PC-9 (cell line): ENCODE measurements around the gene KAT7. TPM values are rescaled to one million over a fixed set of nuclear protein-coding genes. Genes with fewer than 3 reads are reported as not detected.

Experiments used
- BruUV-seq: library from RNA; stranded (reverse); fragments of 400-500 nt; replicated peaks from 2 replicates; lab custom pipeline; 2021; lab: Mats Ljungman, UMichigan
- CTCF ChIA-PET: fragments of 300-600 bp; sonication (Branson Sonifier 250); formaldehyde crosslinking; loops from one replicate; lab custom pipeline; 2022; ENCODE audit warnings: antibody characterized with exemption; lab: Charles Lee
- POLR2A ChIA-PET: fragments of 300-600 bp; sonication (Branson Sonifier 250); formaldehyde crosslinking; loops from one replicate; lab custom pipeline; 2022; ENCODE audit warnings: antibody characterized with exemption; ENCODE audit not compliant: unreplicated experiment; lab: Charles Lee
- DNase-seq, 2 experiments: peaks; one replicate each; pipeline versions ENCODE4 v3.0.0 to v3.0.0-alpha.2; 2015 to 2022; ENCODE audit warnings: mixed read lengths in 1 of 2
- H2AFZ ChIP-seq: fragments of 200-600 bp; sonication (generic); 2 replicates; pipeline ENCODE4 v1.8.1; 2017; ENCODE audit warnings: antibody characterized with exemption
- H3F3A ChIP-seq: fragments of 200-600 bp; sonication (generic); 2 replicates; pipeline ENCODE4 v1.8.1; 2017; ENCODE audit warnings: antibody characterized with exemption, mild to moderate bottlenecking, low read depth; ENCODE audit not compliant: insufficient read depth
- H3K27ac ChIP-seq: fragments of 200-600 bp; sonication (generic); 2 replicates; pipeline ENCODE4 v1.6.1; 2016; ENCODE audit warnings: mixed run types
- H3K27me3 ChIP-seq: fragments of 200-600 bp; sonication (generic); 2 replicates; pipeline ENCODE4 v1.6.1; 2016; ENCODE audit warnings: low read depth, mixed run types; ENCODE audit not compliant: insufficient read depth
- H3K36me3 ChIP-seq: fragments of 200-600 bp; sonication (generic); 2 replicates; pipeline ENCODE4 v1.6.1; 2016; ENCODE audit warnings: low read depth, mixed run types
- H3K4me1 ChIP-seq: fragments of 200-600 bp; sonication (generic); replicated peaks from 2 replicates; pipeline ENCODE4 v1.6.1; 2016; ENCODE audit warnings: mixed run types; ENCODE audit not compliant: insufficient read depth
- H3K4me2 ChIP-seq: fragments of 200-600 bp; sonication (generic); 2 replicates; pipeline ENCODE4 v1.6.1; 2017; ENCODE audit warnings: mixed run types
- H3K4me3 ChIP-seq: fragments of 200-600 bp; sonication (generic); 2 replicates; pipeline ENCODE4 v1.6.1; 2016; ENCODE audit warnings: mixed run types
- H3K79me2 ChIP-seq: fragments of 200-600 bp; sonication (generic); 2 replicates; pipeline ENCODE4 v1.6.1; 2017; ENCODE audit warnings: low read depth, mixed run types
- H3K9me2 ChIP-seq: fragments of 200-600 bp; sonication (generic); 2 replicates; pipeline ENCODE4 v1.8.1; 2017; ENCODE audit warnings: mild to moderate bottlenecking; ENCODE audit not compliant: insufficient read depth
- H3K9me3 ChIP-seq: fragments of 200-600 bp; sonication (generic); 2 replicates; pipeline ENCODE4 v1.8.1; 2016; ENCODE audit warnings: low read depth; ENCODE audit not compliant: insufficient read depth
- H4K20me1 ChIP-seq: fragments of 200-600 bp; sonication (generic); 2 replicates; pipeline ENCODE4 v1.8.1; 2017; ENCODE audit not compliant: insufficient read depth
- EZH2 ChIP-seq: fragments of 200-600 bp; sonication (generic); IDR thresholded peaks from 2 replicates; pipeline ENCODE4 v1.8.0; 2017; ENCODE audit warnings: antibody characterized with exemption, low read depth
- intact Hi-C: fragments of 100-400 bp; cut with micrococcal nuclease; formaldehyde crosslinking; loops from one replicate; pipeline ENCODE4 v1.10.0; 2022; ENCODE audit not compliant: unreplicated experiment
- total RNA-seq: library from RNA; stranded (reverse); gene quantifications from 2 replicates; pipeline ENCODE4 v1.2.3, GENCODE V29; 2021
- TF ChIP-seq, protein P1 (sequence below): fragments of 200-600 bp; sonication (generic); conservative IDR thresholded peaks from 2 replicates; pipeline ENCODE4 v1.6.1; 2017; ENCODE audit warnings: mixed run types, antibody characterized with exemption, mild to moderate bottlenecking, moderate library complexity

The KAT7 gene
- total RNA-seq, 1 experiment from 2014 or later = 57.0 TPM

DNA sequence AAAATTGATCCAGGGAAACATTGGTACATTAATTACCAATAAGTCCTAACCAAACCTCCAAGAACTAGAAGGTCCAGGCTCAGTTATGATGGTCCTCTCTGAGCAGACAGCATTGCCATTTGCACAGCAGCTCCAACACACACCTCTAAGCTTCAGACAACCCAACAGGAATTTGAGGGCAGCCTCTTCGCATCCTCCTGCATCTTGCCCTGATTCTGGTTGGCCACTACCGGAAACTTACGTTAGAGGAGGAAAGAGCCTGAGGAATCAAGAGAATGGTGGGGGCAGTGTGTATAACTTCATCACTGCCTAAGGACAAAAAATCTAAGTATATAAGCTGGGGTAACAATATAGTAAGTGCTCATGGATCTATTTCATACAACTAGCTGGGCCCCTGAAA, 40.3 kb upstream of the KAT7 start:
- Histone ChIP-seq H3K79me2 (no peaks in the 10 kb centered on the region), H3K9me3 (no peaks in the 10 kb centered on the region), H3F3A (no peaks in the 10 kb centered on the region), H3K9me2 (no peaks in the 10 kb centered on the region), H2AFZ (no peak overlapping the region), H3K4me2 (no peak overlapping the region), H3K27me3 (no peaks in the 10 kb centered on the region), H3K27ac (no peak overlapping the region), H3K4me3 (no peak overlapping the region), H4K20me1 (no peaks in the 10 kb centered on the region), H3K4me1 (no peaks in the 10 kb centered on the region), H3K36me3 (no peaks in the 10 kb centered on the region)
- ChIA-PET CTCF (no interaction called here), POLR2A (no interaction called here)
- TF ChIP-seq, protein P1, sequence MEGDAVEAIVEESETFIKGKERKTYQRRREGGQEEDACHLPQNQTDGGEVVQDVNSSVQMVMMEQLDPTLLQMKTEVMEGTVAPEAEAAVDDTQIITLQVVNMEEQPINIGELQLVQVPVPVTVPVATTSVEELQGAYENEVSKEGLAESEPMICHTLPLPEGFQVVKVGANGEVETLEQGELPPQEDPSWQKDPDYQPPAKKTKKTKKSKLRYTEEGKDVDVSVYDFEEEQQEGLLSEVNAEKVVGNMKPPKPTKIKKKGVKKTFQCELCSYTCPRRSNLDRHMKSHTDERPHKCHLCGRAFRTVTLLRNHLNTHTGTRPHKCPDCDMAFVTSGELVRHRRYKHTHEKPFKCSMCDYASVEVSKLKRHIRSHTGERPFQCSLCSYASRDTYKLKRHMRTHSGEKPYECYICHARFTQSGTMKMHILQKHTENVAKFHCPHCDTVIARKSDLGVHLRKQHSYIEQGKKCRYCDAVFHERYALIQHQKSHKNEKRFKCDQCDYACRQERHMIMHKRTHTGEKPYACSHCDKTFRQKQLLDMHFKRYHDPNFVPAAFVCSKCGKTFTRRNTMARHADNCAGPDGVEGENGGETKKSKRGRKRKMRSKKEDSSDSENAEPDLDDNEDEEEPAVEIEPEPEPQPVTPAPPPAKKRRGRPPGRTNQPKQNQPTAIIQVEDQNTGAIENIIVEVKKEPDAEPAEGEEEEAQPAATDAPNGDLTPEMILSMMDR = no peak
- no peak for TF ChIP-seq EZH2
- intact Hi-C loops = no loop called here
- no peak for DNase-seq
- BruUV-seq = no TSS peak

DNA sequence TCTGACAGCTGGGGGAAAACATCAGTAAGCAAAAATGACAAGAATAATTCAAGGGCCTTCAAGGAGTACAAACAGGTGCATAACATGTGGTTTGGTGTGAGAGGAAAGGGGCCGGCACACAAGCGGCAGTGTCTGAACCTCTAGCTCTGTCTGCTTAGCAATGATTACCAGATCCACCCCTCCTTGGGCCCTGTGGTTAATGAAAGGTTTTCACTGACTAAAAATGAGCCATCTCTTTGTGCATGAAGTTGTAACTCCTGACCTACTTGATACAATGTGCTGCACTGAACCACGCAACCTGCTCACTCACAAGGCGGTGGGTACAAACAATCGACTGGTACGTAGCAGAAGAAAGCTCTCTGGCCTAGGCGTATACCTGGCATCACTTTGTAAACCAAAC, 39.7 kb upstream of the KAT7 start:
- POLR2A ChIA-PET = no interaction called here
- Histone ChIP-seq H3F3A (no peaks in the 10 kb centered on the region), H3K4me2 (no peak overlapping the region), H3K4me1 (no peaks in the 10 kb centered on the region), H3K27me3 (no peaks in the 10 kb centered on the region), H3K9me2 (no peaks in the 10 kb centered on the region), H3K36me3 (no peaks in the 10 kb centered on the region), H3K27ac (no peak overlapping the region), H2AFZ (no peak overlapping the region), H3K4me3 (no peak overlapping the region), H3K79me2 (no peaks in the 10 kb centered on the region), H3K9me3 (no peaks in the 10 kb centered on the region), H4K20me1 (no peaks in the 10 kb centered on the region)
- DNase-seq = no peak
- TF ChIP-seq, protein P1 = no peak
- no peak for TF ChIP-seq EZH2
- CTCF ChIA-PET = no interaction called here
- intact Hi-C loops = no loop called here
- no TSS peak for BruUV-seq

DNA sequence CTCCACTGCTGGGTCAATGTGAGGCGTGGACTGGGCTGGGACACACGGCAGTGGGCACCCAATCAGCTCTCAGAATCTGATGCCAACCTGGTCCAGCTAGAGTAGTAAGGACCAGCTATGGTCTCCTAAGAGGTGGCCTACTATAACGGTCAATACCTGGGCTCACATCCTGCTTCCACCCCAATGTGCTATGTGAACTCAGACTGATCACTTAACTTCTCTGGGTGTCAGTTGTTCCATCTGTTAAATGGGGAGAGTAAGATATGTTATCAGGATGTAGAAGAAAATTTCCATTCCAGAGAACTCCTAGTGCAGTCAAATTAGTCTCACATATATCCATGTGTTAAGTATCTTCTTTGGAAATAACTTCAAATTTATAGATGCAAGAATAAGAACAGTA, 38.8 kb upstream of the KAT7 start:
- no peak for TF ChIP-seq EZH2
- TF ChIP-seq, protein P1 = no peak
- DNase-seq = no peak
- H3K27me3 ChIP-seq = no peaks in the 10 kb centered on the region
- no peaks in the 10 kb centered on the region for H3K79me2 ChIP-seq
- no peaks in the 10 kb centered on the region for H3F3A ChIP-seq
- no peaks in the 10 kb centered on the region for H3K4me1 ChIP-seq
- no peak overlapping the region for H3K4me3 ChIP-seq
- no peaks in the 10 kb centered on the region for H4K20me1 ChIP-seq
- no TSS peak for BruUV-seq
- H3K36me3 ChIP-seq = no peaks in the 10 kb centered on the region
- ChIA-PET POLR2A (no interaction called here), CTCF (no interaction called here)
- H3K4me2 ChIP-seq = no peak overlapping the region
- intact Hi-C loops = no loop called here
- no peaks in the 10 kb centered on the region for H3K9me3 ChIP-seq
- H3K27ac ChIP-seq = no peak overlapping the region
- no peak overlapping the region for H2AFZ ChIP-seq
- H3K9me2 ChIP-seq = no peaks in the 10 kb centered on the region
